HS-5 (cell line): ENCODE measurements around the gene TSPAN3.
A peak's percentile ranks its signal among the peaks of the same experiment; 100 is the strongest.

Source experiments
- DNase-seq: peaks from one replicate; pipeline ENCODE4 v3.0.0-alpha.2; 2012; ENCODE audit warnings: low read depth

The TSPAN3 gene

GRCh38 chr15:77070495-77071304 lies at the start of gene TSPAN3:
Gene TSPAN3, minus strand, starts transcription at chr15:77071109. Its CDS starts 155 bp downstream, at chr15:77070954.
- DNase-seq: peak; percentile 65

DNA sequence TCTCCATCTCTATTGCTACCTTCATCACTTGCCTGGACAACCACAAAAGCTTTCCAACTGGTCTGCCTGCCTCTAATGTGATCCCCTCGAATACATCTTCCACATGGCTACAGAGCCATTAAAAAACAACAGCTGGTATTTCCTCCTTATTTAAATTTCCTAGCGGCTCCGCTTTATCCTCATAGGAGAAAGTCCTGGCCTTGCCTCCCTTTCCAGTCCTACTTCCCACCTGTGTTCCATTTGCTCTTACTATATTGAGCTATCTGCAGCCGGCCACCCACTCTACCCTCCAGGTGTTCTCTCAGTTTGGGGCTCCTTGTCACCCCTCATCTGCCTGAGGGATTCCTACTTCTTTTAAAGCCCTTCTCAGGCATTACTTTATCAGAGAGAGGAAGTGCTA lies 49.7 kb upstream of the TSPAN3 start:
- DNase-seq: no peak

- no peak for DNase-seq
These were observed 48.5 kb upstream of the TSPAN3 start for GRCh38 chr15:77119446-77119845.

DNA sequence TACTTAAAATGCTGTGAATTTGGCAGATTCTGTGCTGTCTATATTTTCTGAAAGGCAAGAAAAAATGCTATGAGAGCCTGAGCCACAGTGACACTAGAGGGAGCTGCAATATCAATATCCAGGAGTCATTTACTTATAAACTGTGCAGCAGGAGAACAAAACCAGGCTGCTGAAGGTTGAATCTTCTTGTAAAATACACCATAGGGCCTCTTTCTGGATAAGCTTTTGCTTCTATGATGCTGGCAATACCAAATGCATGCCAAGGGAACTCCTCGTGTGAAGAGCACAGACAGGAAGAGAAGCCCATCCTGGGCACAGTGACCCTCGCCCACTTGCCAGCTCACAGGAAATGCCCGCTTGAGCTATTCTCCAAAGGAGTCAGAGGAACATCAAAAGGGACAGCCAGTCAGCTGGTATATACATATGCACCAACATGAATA lies 48.0 kb upstream of the TSPAN3 start:
- DNase-seq: peak; percentile 36

GRCh38 chr15:77115179-77115578 lies 44.3 kb upstream of the TSPAN3 start:
- no peak for DNase-seq

- no peak for DNase-seq
These were observed 42.1 kb upstream of the TSPAN3 start for GRCh38 chr15:77112838-77113504.

DNA sequence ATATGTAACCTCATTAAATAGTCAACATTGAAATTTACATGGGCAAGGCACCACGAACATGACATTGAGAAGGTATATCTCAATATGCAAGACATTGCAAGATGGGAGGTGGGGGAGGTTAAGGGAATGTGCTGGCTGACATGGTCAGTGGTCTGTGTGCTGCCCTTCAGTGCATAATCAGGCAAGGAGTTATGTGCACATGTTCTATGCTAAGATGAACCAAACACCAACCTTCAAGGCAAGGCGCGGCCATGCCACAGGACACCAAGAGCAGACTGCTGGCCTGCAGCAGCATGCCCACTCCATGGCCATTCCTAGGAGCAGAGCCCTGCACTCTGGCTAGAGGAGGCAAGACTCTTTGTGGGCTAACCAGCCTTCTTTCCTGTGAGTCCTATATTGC lies 40.9 kb upstream of the TSPAN3 start:
- no peak for DNase-seq

- DNase-seq: no peak
These were observed 36.8 kb upstream of the TSPAN3 start for GRCh38 chr15:77107531-77108355.

DNA sequence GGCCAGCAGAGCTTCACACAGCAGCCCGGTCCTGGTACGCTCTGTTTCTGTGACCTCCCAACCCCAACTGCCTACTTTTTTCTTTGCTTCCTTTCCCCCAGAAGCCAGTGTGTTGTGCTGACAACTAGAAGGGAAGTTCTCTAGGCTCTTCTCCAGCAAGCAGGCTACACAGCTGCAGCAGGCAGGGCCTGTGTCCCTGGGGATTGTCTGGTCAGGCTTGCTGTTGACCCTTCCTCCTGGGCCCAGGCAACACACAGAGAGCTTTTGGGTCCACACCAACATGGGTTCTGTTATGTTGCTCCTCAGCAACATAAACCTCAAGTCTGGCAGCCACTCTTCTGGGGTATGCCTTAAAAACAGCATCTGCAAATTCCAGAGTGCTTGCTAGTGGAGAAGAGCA lies 36.2 kb upstream of the TSPAN3 start:
- DNase-seq: no peak

GRCh38 chr15:77104155-77104554 lies 33.2 kb upstream of the TSPAN3 start:
- no peak for DNase-seq

GRCh38 chr15:77099741-77100463 lies 29.0 kb upstream of the TSPAN3 start:
- DNase-seq: no peak

- no peak for DNase-seq
These were observed 27.7 kb upstream of the TSPAN3 start for GRCh38 chr15:77098572-77098971.

DNA sequence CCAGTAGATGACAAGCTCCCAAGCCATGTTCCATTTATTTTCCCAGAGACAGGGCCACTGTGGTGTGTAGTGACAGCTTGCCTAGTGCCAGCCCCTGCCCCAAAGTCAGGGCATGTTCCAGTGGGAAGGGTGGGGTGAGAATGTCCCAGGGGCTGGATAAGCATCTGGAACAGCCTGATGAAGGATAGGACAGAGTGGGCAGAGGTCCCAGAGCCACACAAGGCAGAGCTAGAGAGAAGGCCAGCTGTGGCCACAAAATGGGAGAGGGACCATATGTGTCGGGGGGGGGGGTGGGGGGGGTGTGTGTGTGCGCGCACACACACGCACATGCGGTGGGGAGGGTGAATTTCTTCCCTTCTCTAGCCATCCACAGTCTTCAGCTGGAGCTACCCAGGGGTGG lies 27.0 kb upstream of the TSPAN3 start:
- no peak for DNase-seq

DNA sequence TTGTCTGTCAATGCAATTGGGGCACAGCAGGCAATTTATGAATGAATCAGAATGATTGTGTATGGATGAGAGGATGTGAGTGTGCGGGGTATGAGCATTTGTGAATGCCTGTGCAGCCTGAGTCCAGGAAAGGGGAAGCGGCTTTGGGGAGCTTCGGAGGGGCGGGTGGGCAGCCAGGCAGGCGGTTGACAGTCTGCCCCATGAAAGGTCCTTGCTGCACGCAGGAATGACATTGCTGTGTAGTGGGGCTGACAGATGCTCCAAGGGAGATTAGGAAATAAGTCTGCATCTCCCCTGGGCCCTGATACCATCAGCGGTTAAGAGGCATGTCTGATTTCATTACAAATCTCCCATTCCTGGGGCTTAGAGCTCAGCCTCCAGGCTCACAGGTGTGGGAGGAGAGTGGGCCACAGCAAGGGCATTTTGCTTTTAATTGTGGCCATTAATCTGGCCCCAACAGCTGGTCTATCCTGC lies 26.4 kb upstream of the TSPAN3 start:
- no peak for DNase-seq

- DNase-seq: no peak
These were observed 25.6 kb upstream of the TSPAN3 start for GRCh38 chr15:77096541-77096940.

DNA sequence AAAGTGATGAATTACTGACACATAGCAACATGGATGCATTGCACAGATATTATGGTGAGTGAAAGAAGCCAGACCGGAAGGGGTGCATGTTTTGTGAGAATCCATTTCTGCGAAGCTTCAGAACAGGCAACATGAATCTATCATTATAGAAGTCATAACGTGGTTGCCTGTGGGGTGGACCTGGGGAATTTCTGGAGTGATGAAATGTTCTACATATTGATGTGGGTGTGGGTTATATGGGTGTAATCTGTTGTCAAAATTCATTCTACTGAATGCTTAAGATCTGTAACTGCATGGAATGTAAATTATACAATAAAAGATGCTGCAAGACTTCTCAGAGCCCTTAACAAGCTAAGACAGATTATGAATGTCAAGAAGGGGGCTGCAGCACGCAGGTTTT lies 25.2 kb upstream of the TSPAN3 start:
- no peak for DNase-seq

- no peak for DNase-seq
These were observed 23.6 kb upstream of the TSPAN3 start for GRCh38 chr15:77094397-77095030.

DNA sequence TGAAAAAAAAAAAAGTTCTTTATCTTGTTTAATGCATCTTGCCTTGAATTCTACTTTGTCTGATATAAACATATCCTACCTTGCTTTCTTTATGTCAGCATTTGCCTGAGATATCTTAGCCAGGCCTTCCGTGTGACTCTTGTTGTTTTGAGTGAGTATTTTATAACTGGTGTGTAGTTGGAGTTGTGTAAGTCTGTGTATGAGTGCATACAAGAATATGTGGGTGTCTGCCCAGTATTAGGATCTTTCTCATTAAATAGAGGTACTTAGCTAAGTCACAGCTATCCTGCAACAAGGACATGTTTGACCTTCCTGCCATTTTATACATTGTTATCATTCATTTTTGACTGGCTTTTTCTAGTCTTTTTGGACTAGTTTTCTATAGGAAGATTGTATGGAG lies 22.5 kb upstream of the TSPAN3 start:
- no peak for DNase-seq

DNA sequence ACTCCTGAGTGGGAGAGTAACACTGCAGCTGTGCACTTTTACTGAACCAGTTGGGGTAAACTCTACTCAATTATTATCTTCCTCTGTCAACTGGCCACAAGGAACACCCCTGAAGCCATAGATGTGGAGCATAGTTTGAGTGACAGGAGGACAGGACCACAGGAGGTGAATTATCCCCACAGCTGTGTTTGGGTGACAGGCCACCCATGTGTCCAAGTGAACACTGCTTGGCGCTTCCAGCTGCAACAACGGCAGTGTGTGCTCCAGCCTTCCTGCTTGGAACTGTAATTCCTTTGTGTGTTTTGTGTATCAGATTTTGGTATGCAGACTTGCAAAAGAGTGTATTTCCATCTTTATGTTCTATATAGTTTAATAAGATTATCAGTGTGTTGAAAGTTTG lies 20.2 kb upstream of the TSPAN3 start:
- DNase-seq: no peak

DNA sequence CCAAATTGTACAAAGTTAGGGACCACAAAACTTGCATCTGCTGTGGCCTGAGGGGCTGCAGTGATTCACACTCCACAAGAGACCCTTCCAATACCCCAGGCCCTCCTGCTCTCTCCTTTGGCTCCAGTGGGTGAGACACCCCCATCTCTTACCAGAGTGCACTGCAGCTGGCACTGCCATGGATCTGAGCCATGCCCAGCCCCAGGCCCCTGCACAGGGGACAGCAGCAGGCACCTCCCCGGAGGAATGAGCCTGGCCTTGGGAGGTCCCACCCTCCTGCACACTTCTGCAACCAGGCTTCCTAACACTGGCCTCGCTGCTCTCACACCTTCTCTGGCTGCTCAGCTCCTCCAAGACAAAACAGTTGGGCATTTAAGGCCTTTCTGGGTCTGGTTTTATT lies 16.3 kb upstream of the TSPAN3 start:
- DNase-seq: no peak

DNA sequence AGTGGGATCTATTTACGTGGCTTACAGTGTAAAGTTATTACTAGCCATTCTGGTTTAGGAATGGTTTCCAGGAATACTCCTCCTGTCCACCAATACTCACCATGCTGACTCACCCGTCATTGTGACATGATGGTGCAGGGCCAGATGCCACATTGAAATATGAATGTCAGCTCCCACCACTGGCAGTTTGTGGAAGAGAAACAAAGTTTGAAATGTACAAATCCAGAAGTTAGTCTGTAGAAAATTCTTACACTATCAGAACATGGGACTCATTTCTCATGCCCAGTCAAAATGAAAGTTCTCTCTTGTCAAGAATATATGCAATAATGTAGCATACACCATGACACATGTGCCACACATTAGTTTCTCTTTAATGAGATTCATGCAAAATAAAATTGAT lies 14.4 kb upstream of the TSPAN3 start:
- DNase-seq: no peak
